Dedifferentiated amniotic fluid mesenchymal stem cell (primary cell): ENCODE results near the gene IGSF5.
A peak's percentile ranks its signal among the peaks of the same experiment; 100 is the strongest.

ENCODE experiments used
- DNase-seq: peaks from one replicate; pipeline ENCODE4 v3.0.0-alpha.2; 2016; ENCODE audit errors: extremely low spot score

IGSF5 gene

GRCh38 chr21:39825250-39825649 is 80.3 kb downstream of the IGSF5 start:
- DNase-seq, result no peak

- no peak for DNase-seq
Observed at GRCh38 chr21:39834543-39834942, 89.6 kb downstream of the IGSF5 start.

- DNase-seq, result no peak
Observed at GRCh38 chr21:39837861-39838359, 92.9 kb downstream of the IGSF5 start.

GRCh38 chr21:39840373-39841097 is 95.6 kb downstream of the IGSF5 start:
- DNase-seq, result no peak

- DNase-seq, result no peak
Observed at GRCh38 chr21:39842741-39843459, 97.9 kb downstream of the IGSF5 start.

DNA sequence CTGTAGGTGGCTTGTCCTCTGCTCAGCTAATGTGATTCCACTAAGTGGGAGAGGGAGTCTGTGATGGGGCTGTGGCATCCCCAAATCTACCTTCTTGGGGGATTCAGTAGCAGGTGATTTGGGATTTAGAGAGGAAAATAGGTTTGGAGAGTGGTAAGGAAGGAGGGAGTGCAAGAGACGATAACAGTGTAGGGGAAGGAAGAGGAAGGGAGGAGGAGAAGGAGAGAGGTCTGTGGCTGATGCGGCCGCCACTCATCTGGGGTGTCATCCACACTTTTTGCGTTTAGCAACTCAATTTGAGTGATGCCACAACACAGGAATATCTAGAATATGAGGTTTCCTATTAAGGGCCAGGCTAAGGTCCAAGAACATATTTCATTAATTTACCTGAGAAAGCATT is 98.5 kb downstream of the IGSF5 start:
- DNase-seq, result no peak

GRCh38 chr21:39843916-39844315 is 98.9 kb downstream of the IGSF5 start:
- no peak for DNase-seq

- peak; percentile 23 for DNase-seq
Observed at GRCh38 chr21:39845571-39846130, 100.7 kb downstream of the IGSF5 start.

DNA sequence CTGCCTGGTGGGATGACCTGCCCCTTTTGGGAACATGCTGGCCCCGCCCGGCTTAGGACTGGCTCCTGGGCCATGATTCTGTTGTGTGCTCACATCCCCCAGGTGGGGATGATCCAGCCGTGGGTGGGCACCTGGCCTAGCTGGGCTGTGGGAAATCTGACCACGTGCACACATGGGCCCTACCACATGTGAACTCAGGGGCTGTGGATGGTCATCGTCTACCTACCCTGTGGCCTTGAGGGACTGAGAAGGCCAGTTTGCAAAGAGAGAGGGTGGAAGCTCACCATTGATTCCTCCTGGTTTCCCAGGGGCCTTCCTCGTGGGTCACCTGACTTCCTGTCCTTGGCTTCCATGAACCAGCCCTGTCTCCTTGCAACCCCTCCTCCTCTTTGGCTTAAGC is 102.9 kb downstream of the IGSF5 start:
- DNase-seq, result no peak

GRCh38 chr21:39849014-39849655 is 104.2 kb downstream of the IGSF5 start:
- peak; percentile 60 for DNase-seq

DNA sequence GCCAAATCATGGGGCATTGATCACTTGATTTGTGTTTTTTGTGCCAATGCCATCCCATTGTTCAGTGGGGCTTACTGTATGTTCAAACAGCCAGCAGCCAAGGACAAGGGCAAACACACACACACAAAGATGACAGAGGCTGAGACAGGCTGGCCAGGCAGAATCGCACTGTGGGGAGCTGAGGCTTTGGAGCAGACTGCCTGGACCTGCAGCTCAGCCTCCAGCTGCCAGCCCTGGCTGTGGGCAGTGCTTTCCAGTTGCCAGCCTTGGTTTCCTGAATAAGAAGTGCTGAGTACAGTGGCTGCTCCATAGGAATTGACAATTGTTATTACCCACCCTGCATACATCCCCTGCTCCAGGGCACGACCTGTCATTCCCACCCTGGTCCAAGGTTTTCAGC is 105.3 kb downstream of the IGSF5 start:
- DNase-seq, result no peak

GRCh38 chr21:39851002-39851618 is 106.1 kb downstream of the IGSF5 start:
- no peak for DNase-seq
